Measurements from ENCODE around the gene SMS.

SMS gene

GRCh38 chrX:21985332-21985777, 44.8 kb downstream of the SMS start:
- peak; percentile 92 for DNase-seq

GRCh38 chrX:21986596-21986995, 46.1 kb downstream of the SMS start:
- no peak for DNase-seq

GRCh38 chrX:21989384-21989783, 48.9 kb downstream of the SMS start:
- no peak for DNase-seq

GRCh38 chrX:21990832-21991231, 50.3 kb downstream of the SMS start:
- DNase-seq: no peak

- no peak for DNase-seq
These were observed 51.0 kb downstream of the SMS start for GRCh38 chrX:21991504-21991903.

GRCh38 chrX:21993265-21993664, 52.8 kb downstream of the SMS start:
- DNase-seq: no peak

- peak; percentile 33 for DNase-seq
These were observed 56.5 kb downstream of the SMS start for GRCh38 chrX:21996872-21997455.

GRCh38 chrX:21998037-21998436, 57.5 kb downstream of the SMS start:
- no peak for DNase-seq

- no peak for DNase-seq
These were observed 64.4 kb downstream of the SMS start for GRCh38 chrX:22004866-22005265.

GRCh38 chrX:22012051-22012450, 71.5 kb downstream of the SMS start:
- no peak for DNase-seq

GRCh38 chrX:22012931-22013330, 72.4 kb downstream of the SMS start:
- no peak for DNase-seq

- no peak for DNase-seq
These were observed 74.7 kb downstream of the SMS start for GRCh38 chrX:22015139-22015750.

GRCh38 chrX:22021751-22022324, 81.3 kb downstream of the SMS start:
- DNase-seq: peak; percentile 6

- no peak for DNase-seq
These were observed 84.1 kb downstream of the SMS start for GRCh38 chrX:22024577-22024976.

- DNase-seq: no peak
These were observed 85.2 kb downstream of the SMS start for GRCh38 chrX:22025751-22026150.

- no peak for DNase-seq
These were observed 86.2 kb downstream of the SMS start for GRCh38 chrX:22026731-22027130.

GRCh38 chrX:22032084-22032483, 91.6 kb downstream of the SMS start, which contains the start of gene PHEX:
Gene PHEX (plus strand): TSS chrX:22032325. CDS start chrX:22033006, 681 bp downstream.
- no peak for DNase-seq

GRCh38 chrX:22032506-22032905, 92.0 kb downstream of the SMS start:
- no peak for DNase-seq

- DNase-seq: no peak
These were observed 93.3 kb downstream of the SMS start for GRCh38 chrX:22033818-22034217.

GRCh38 chrX:22035236-22035635, 94.7 kb downstream of the SMS start:
- DNase-seq: no peak

GRCh38 chrX:22037225-22037624, 96.7 kb downstream of the SMS start:
- no peak for DNase-seq

- no peak for DNase-seq
These were observed 97.5 kb downstream of the SMS start for GRCh38 chrX:22037911-22038537.

- DNase-seq: no peak
These were observed 99.0 kb downstream of the SMS start for GRCh38 chrX:22039541-22039940.

GRCh38 chrX:22040184-22040583, 99.7 kb downstream of the SMS start:
- DNase-seq: no peak

Data from eye (tissue), 1 donor.